Glutamatergic neuron (in vitro differentiated cells): ENCODE results near the gene CNIH4. TPM values are rescaled to one million over a fixed set of nuclear protein-coding genes. Genes with fewer than 3 reads are reported as not detected.

Source experiments
- DNase-seq: peaks from one replicate; pipeline ENCODE4 v3.0.0; 2022
- H3K27ac Mint-ChIP-seq: one replicate; pipeline ENCODE4 v1.8.0; 2020; ENCODE audit warnings: mild to moderate bottlenecking, mixed read lengths, inconsistent platforms; ENCODE audit not compliant: unreplicated experiment
- H3K27me3 Mint-ChIP-seq: one replicate; pipeline ENCODE4 v1.8.0; 2020; ENCODE audit warnings: mild to moderate bottlenecking, moderate library complexity, mixed read lengths, inconsistent platforms; ENCODE audit not compliant: unreplicated experiment
- H3K36me3 Mint-ChIP-seq: one replicate; pipeline ENCODE4 v1.8.0; 2020; ENCODE audit warnings: mild to moderate bottlenecking, mixed read lengths, inconsistent platforms; ENCODE audit not compliant: unreplicated experiment
- H3K4me1 Mint-ChIP-seq: one replicate; pipeline ENCODE4 v1.8.0; 2020; ENCODE audit warnings: mild to moderate bottlenecking, low read depth, mixed read lengths, inconsistent platforms; ENCODE audit not compliant: unreplicated experiment
- H3K4me3 Mint-ChIP-seq: one replicate; pipeline ENCODE4 v1.8.0; 2020; ENCODE audit warnings: mild to moderate bottlenecking, mixed read lengths, inconsistent platforms; ENCODE audit not compliant: unreplicated experiment
- H3K9me3 Mint-ChIP-seq: one replicate; pipeline ENCODE4 v1.8.0; 2020; ENCODE audit warnings: mild to moderate bottlenecking, moderate library complexity, mixed read lengths, inconsistent platforms; ENCODE audit not compliant: unreplicated experiment
- CTCF ChIP-seq: fragments of 200-600 bp; sonication (generic); IDR thresholded peaks from one replicate; pipeline ENCODE4 v1.5.0; 2021; ENCODE audit not compliant: partially characterized antibody, unreplicated experiment
- total RNA-seq: library from RNA; stranded (reverse); fragmentation: NEBNext Ultra II Directional; extraction: Animal tissue kit (Norgen Biotek cat#: 25700); gene quantifications from one replicate; pipeline ENCODE4 v1.2.1, GENCODE V29; 2021; ENCODE audit not compliant: unreplicated experiment

The CNIH4 gene
- total RNA-seq, 1 donor from 2014 or later: 85.5 TPM

GRCh38 chr1:224373008-224373590 lies 16.4 kb downstream of the CNIH4 start:
- Mint-ChIP-seq H3K36me3 (peaks cover 3% of the 10 kb centered on the region), H3K4me1 (no peaks in the 10 kb centered on the region), H3K27ac (no peak overlapping the region), H3K9me3 (no peaks in the 10 kb centered on the region), H3K27me3 (no peaks in the 10 kb centered on the region), H3K4me3 (no peak overlapping the region)
- TF ChIP-seq CTCF: no peak
- DNase-seq: no peak

- Mint-ChIP-seq H3K27me3 (no peaks in the 10 kb centered on the region), H3K9me3 (no peaks in the 10 kb centered on the region), H3K27ac (no peak overlapping the region), H3K4me1 (no peaks in the 10 kb centered on the region), H3K36me3 (peaks cover 3% of the 10 kb centered on the region), H3K4me3 (no peak overlapping the region)
- no peak for DNase-seq
- TF ChIP-seq CTCF: no peak
Measured at GRCh38 chr1:224375059-224375458, 18.4 kb downstream of the CNIH4 start.

- peaks cover 3% of the 10 kb centered on the region for H3K36me3 Mint-ChIP-seq
Measured at GRCh38 chr1:224377676-224378006, 21.0 kb downstream of the CNIH4 start.

GRCh38 chr1:224378855-224379631 lies 22.4 kb downstream of the CNIH4 start:
- peaks cover under 1% of the 10 kb centered on the region for H3K36me3 Mint-ChIP-seq
- no peak for TF ChIP-seq CTCF
- no peaks in the 10 kb centered on the region for H3K9me3 Mint-ChIP-seq
- H3K4me3 Mint-ChIP-seq: no peak overlapping the region
- peak overlapping the region; percentile 20 for H3K27ac Mint-ChIP-seq
- no peak for DNase-seq
- no peaks in the 10 kb centered on the region for H3K27me3 Mint-ChIP-seq
- H3K4me1 Mint-ChIP-seq: no peaks in the 10 kb centered on the region

More at GRCh38 chr1:224377676-224378006, 21.0 kb downstream of the CNIH4 start:
- H3K27ac Mint-ChIP-seq: no peak overlapping the region
- no peak for TF ChIP-seq CTCF
- DNase-seq: no peak
- H3K9me3 Mint-ChIP-seq: no peaks in the 10 kb centered on the region
- no peak overlapping the region for H3K4me3 Mint-ChIP-seq
- H3K4me1 Mint-ChIP-seq: no peaks in the 10 kb centered on the region
- H3K27me3 Mint-ChIP-seq: no peaks in the 10 kb centered on the region

DNA sequence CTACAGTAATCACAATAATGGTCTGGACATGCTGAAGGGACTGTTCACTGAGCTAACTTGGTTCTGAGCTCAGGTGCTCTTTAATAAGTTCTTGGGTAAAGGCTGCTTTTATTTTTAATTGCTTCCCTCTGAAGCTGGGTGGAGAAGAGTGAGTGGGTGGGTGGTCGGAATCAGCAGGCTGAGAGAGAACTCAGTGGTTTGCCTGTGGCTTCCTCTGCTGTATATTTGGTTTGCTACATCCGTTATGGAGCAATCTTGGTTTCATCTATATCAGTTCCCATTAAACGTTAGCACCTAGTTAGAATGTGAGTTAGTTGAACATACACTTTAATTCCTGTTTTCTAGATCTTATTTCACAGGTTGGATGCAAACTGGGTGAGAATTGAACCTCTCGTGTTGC lies 23.3 kb downstream of the CNIH4 start:
- Mint-ChIP-seq H3K4me3 (no peak overlapping the region), H3K27ac (no peak overlapping the region), H3K27me3 (no peaks in the 10 kb centered on the region), H3K4me1 (no peaks in the 10 kb centered on the region), H3K36me3 (no peaks in the 10 kb centered on the region), H3K9me3 (no peaks in the 10 kb centered on the region)
- TF ChIP-seq CTCF: no peak
- no peak for DNase-seq
